Smooth muscle cell (in vitro differentiated cells): ENCODE data around the gene DUOXA1. TPM values are rescaled to one million over a fixed set of nuclear protein-coding genes. Genes with fewer than 3 reads are reported as not detected.

Source experiments
- DNase-seq: peaks from one replicate; lab custom pipeline; 2025; ENCODE audit not compliant: unreplicated experiment; lab: John Stamatoyannopoulos, UW
- H2AFZ ChIP-seq: fragments of 200-600 bp; sonication (generic); 2 replicates; pipeline ENCODE4 v1.6.0; 2016; ENCODE audit warnings: antibody characterized with exemption, low read depth, mild to moderate bottlenecking
- H3F3A ChIP-seq: fragments of 200-600 bp; sonication (generic); 2 replicates; pipeline ENCODE4 v1.6.0; 2017; ENCODE audit warnings: antibody characterized with exemption, low read depth
- H3K27ac ChIP-seq: fragments of 200-600 bp; sonication (generic); 2 replicates; pipeline ENCODE4 v1.5.1; 2016; ENCODE audit warnings: low read depth, mild to moderate bottlenecking
- H3K27me3 ChIP-seq: fragments of 200-600 bp; sonication (generic); 2 replicates; pipeline ENCODE4 v1.6.1; 2016; ENCODE audit warnings: low read depth, mild to moderate bottlenecking
- H3K36me3 ChIP-seq: fragments of 200-600 bp; sonication (generic); 2 replicates; pipeline ENCODE4 v1.5.1; 2016; ENCODE audit warnings: low read depth
- H3K4me1 ChIP-seq: fragments of 200-600 bp; sonication (generic); 2 replicates; pipeline ENCODE4 v1.5.1; 2016; ENCODE audit warnings: low read depth
- H3K4me2 ChIP-seq: fragments of 200-600 bp; sonication (generic); 2 replicates; pipeline ENCODE4 v1.6.0; 2016; ENCODE audit warnings: mild to moderate bottlenecking
- H3K4me3 ChIP-seq: fragments of 200-600 bp; sonication (generic); 2 replicates; pipeline ENCODE4 v1.5.1; 2016; ENCODE audit warnings: mild to moderate bottlenecking
- H3K79me2 ChIP-seq: fragments of 200-600 bp; sonication (generic); 2 replicates; pipeline ENCODE4 v1.6.0; 2016; ENCODE audit warnings: low read depth, mild to moderate bottlenecking
- H3K9ac ChIP-seq: fragments of 200-600 bp; sonication (generic); 2 replicates; pipeline ENCODE4 v1.6.0; 2016; ENCODE audit warnings: low read depth
- H3K9me3 ChIP-seq: fragments of 200-600 bp; sonication (generic); replicated peaks from 2 replicates; pipeline ENCODE4 v1.5.1; 2016; ENCODE audit warnings: low read depth
- H4K20me1 ChIP-seq: fragments of 200-600 bp; sonication (generic); 2 replicates; pipeline ENCODE4 v1.6.0; 2016; ENCODE audit warnings: low read depth
- CTCF ChIP-seq: fragments of 200-600 bp; sonication (generic); IDR thresholded peaks from 2 replicates; pipeline ENCODE4 v1.5.1; 2017; ENCODE audit warnings: borderline replicate concordance, mild to moderate bottlenecking, antibody characterized with exemption; ENCODE audit not compliant: insufficient read depth, poor library complexity, severe bottlenecking
- WGBS: methylation state at CpG from one replicate; pipeline ENCODE4 v1.1.7; 2016; ENCODE audit warnings: low lambda C conversion rate; 5-methylcytosine and 5-hydroxymethylcytosine counted together
- polyA plus RNA-seq: library from polyadenylated mRNA; unstranded; fragments of >200 nt; fragmentation: Nextera tagmentation; extraction: Ambion mirVana; gene quantifications from 2 replicates; pipeline ENCODE4 v1.2.1, GENCODE V29; 2016
- total RNA-seq: library from RNA; depleted of rRNA; stranded (reverse); fragments of >200 nt; gene quantifications from 2 replicates; pipeline ENCODE4 v1.2.3, GENCODE V29; 2014

The DUOXA1 gene
- total and polyA plus RNA-seq, 2 experiments from 2014 or later, result 2.8 to 7.6 TPM

GRCh38 chr15:45094358-45094730 lies 35.3 kb downstream of the DUOXA1 start:
- WGBS, result 75% methylated on average over 9 of the region's 9 CpGs
- no peak overlapping the region for H3K4me3 ChIP-seq
- DNase-seq, result no peak
- H3K9me3 ChIP-seq, result no peaks in the 10 kb centered on the region
- H3K79me2 ChIP-seq, result no peaks in the 10 kb centered on the region
- H4K20me1 ChIP-seq, result peaks cover under 1% of the 10 kb centered on the region
- no peak overlapping the region for H3K27ac ChIP-seq
- H3K27me3 ChIP-seq, result peaks cover 17% of the 10 kb centered on the region
- H3K4me2 ChIP-seq, result no peak overlapping the region
- no peaks in the 10 kb centered on the region for H3F3A ChIP-seq
- H2AFZ ChIP-seq, result no peak overlapping the region
- no peaks in the 10 kb centered on the region for H3K4me1 ChIP-seq
- no peak for TF ChIP-seq CTCF
- H3K9ac ChIP-seq, result no peak overlapping the region
- H3K36me3 ChIP-seq, result no peaks in the 10 kb centered on the region

GRCh38 chr15:45093622-45094357 lies 35.9 kb downstream of the DUOXA1 start:
- no peak for TF ChIP-seq CTCF
- Histone ChIP-seq H3K9ac (no peak overlapping the region), H3K36me3 (no peaks in the 10 kb centered on the region), H3K4me1 (no peaks in the 10 kb centered on the region), H2AFZ (no peak overlapping the region), H3K27ac (no peak overlapping the region), H3F3A (no peaks in the 10 kb centered on the region), H3K9me3 (no peaks in the 10 kb centered on the region), H3K27me3 (peaks cover 17% of the 10 kb centered on the region), H3K79me2 (no peaks in the 10 kb centered on the region), H3K4me3 (no peak overlapping the region), H3K4me2 (no peak overlapping the region), H4K20me1 (peaks cover 4% of the 10 kb centered on the region)
- WGBS, result 93% methylated on average over 11 of the region's 11 CpGs
- DNase-seq, result no peak

GRCh38 chr15:45093013-45093412 lies 36.7 kb downstream of the DUOXA1 start:
- no peaks in the 10 kb centered on the region for H3K79me2 ChIP-seq
- no peaks in the 10 kb centered on the region for H3K36me3 ChIP-seq
- H2AFZ ChIP-seq, result no peak overlapping the region
- no peak for DNase-seq
- peaks cover 4% of the 10 kb centered on the region for H4K20me1 ChIP-seq
- no peak overlapping the region for H3K4me3 ChIP-seq
- no peak overlapping the region for H3K27ac ChIP-seq
- WGBS, result 90% methylated on average over 4 of the region's 4 CpGs
- H3K9ac ChIP-seq, result no peak overlapping the region
- H3K27me3 ChIP-seq, result peaks cover 12% of the 10 kb centered on the region
- TF ChIP-seq CTCF, result no peak
- no peak overlapping the region for H3K4me2 ChIP-seq
- no peaks in the 10 kb centered on the region for H3K4me1 ChIP-seq
- H3F3A ChIP-seq, result no peaks in the 10 kb centered on the region
- H3K9me3 ChIP-seq, result no peaks in the 10 kb centered on the region

- Histone ChIP-seq H3K4me1 (no peaks in the 10 kb centered on the region), H3K36me3 (no peaks in the 10 kb centered on the region), H3K9me3 (no peaks in the 10 kb centered on the region), H2AFZ (no peak overlapping the region), H4K20me1 (peaks cover 4% of the 10 kb centered on the region), H3K27ac (peak overlapping the region; percentile 96), H3K9ac (no peak overlapping the region), H3K27me3 (peaks cover 16% of the 10 kb centered on the region), H3K4me3 (no peak overlapping the region), H3F3A (no peaks in the 10 kb centered on the region), H3K79me2 (no peaks in the 10 kb centered on the region), H3K4me2 (peak overlapping the region; percentile 50)
- TF ChIP-seq CTCF, result no peak
- no peak for DNase-seq
- 73% methylated on average over 2 of the region's 2 CpGs for WGBS
These were observed 38.1 kb downstream of the DUOXA1 start for GRCh38 chr15:45091576-45091975.
